HG03159 (cell line): ENCODE data around the gene MUC4.
"Not testable (repeated sequence)": the region's sequence is repeated elsewhere in the genome, so short reads cannot be mapped to it uniquely, and the experiment has no call there.

Experiments
- ATAC-seq: cut with Tn5 transposase; IDR thresholded peaks from one replicate; pipeline ENCODE4 v1.9.1; 2021; ENCODE audit warnings: mild to moderate bottlenecking, moderate library complexity; ENCODE audit not compliant: unreplicated experiment

Gene MUC4

DNA sequence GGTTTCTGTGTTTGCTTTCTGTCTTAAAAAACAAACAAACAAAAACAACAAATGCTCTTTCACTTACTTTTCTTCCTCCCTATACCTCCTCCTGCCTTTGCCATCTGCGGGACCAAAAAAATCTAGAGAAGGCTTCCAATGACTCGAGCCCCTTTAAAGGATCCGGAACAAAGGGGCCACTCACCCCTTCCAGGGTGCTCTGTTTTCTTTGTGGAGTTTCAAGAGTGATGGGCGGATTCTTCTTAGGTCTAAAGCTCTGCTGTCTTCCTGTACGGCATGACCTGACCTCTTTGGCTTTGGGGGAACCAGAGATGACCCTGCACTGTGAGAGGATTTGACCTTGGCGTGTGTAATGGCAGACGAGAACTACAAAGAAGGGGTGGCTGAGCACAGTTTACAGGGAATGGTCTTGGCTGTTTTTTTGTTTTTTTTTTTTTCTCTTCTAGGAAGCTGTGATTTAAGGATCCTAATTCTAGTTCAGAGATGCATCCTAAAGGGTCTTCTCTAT is 93.2 kb downstream of the MUC4 start:
- no peak for ATAC-seq

DNA sequence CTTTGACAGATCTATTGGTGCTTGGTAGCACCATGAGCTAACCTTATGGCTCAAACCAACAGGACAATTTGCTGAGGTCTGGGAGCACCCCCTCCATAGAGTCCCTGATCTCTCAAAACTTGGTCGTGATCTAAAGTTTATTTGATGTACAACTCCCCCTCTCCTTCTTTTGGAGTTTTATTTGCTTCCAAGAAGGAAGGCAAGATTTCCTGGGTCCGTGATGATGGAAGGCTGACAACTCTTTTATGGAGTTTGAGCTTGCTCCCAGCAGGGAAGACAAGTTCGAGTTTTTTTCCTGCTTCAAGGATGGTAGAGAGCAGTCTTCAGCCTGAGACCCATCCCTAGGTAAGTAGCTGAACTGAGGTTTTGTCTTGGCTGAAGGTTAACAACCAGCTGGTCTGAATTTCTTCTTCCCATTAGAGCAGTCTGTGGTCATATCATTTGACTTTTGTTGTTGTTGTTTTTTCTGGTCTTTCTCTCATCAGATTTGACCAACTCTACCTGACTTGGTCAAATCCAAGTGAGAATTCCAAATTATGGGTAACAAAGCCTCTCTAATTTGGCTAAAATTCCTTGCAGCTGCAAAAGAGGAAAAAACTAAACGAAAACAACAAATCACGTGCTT is 93.8 kb downstream of the MUC4 start:
- no peak for ATAC-seq

DNA sequence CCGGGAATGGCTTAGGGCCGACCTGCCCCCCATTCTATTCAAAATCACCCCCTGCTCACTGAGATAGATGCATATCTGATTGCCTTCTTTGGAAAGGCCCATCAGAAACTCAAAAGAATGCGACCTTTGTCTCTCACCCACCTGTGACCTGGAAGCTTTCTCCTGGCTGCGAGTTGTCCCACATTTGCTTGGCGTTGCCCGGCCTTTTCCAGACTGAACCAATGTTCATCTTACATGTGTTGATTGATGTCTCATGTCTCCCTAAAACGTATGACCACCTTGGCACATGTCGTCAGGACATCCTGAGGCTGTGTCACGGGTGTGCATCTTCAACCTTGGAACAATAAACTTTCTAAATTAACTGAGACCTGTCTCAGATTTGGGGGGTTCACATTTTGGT is 94.3 kb downstream of the MUC4 start:
- no peak for ATAC-seq

DNA sequence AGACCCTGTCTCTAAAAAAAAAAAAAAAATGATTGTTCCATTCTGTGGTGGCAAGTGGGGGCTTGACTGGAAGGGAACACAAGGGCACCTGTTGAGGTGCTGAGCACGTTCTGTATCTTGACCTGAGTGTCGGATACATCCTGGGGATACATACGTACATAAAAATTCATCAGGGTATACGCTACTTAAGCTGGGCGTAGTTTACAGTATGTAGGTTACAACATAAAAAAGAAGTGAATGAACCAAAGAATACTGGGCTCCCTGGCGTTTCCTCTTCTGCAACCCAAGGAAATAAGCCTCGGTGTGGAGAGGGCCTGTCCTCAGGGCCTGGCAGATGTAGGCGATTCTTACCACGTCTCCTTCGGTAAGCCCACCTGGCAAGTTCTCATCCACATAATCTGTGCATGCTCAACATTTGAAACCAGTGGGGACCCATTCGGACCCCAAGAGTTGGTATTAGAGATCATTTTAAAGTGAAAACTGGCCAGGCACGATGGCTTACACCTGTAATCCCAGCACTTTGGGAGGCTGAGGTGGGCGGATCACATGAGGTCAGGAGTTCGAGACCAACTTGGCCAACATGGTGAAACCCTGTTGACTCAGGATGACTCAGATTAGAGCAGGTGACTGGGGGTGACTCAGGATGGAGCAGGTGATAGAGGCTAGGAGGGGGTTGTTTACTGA is 96.0 kb downstream of the MUC4 start:
- ATAC-seq: no peak

DNA sequence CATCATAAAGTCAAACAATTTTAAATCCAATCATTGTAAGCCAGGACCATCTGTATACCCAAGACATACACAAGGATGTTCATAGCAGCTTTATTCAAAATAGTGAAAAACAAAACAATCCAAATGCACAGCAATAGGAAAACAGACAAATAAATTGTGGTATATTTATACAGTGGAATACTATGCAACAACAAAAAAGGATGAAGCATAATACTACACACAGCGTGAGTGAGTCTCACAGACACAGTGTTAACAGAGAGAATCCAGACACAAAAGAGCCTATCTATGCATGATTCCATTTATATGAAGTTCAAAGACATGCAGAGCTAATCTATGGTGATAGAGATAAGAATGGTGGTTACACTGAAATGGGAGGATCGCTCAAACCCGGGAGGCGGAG is 96.6 kb downstream of the MUC4 start:
- ATAC-seq: no peak

DNA sequence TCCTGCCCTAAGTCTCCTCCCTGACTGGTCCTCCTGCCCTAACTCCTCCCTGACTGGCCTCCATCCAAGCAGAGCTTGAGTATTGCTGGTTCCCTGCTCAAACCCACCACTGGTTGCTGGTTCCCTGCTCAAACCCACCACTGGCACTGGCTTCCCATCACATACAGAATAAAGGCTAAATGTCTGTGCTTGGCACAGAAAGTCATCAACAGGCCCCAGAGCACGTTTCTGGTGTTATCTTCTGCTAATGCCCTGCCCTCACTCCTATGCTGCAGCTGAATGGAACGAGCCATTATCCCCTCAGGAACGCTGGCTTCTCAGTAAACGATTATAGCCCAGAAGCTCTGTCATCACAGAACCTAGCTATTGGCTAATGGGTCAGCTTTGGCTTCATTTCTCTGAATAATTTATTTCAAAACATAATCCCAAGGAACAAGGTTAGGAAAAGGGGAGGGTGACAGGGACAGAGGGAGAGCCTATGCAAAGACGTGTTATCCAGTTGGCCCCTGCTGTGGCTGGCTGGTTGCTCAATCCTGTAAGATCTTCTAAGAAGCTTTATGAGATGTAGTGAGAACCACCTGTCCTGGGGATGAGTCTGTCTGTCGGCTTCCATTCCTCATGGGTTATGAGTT is 97.2 kb downstream of the MUC4 start:
- no peak for ATAC-seq

DNA sequence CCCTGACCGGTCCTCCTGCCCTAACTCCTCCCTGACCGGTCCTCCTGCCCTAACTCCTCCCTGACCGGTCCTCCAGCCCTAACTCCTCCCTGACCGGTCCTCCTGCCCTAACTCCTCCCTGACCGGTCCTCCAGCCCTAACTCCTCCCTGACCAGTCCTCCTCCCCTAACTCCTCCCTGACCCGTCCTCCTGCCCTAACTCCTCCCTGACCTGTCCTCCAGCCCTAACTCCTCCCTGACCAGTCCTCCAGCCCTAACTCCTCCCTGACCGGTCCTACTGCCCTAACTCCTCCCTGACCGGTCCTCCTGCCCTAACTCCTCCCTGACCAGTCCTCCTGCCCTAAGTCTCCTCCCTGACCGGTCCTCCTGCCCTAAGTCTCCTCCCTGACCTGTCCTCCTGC is 98.6 kb downstream of the MUC4 start:
- ATAC-seq: not testable (repeated sequence)

DNA sequence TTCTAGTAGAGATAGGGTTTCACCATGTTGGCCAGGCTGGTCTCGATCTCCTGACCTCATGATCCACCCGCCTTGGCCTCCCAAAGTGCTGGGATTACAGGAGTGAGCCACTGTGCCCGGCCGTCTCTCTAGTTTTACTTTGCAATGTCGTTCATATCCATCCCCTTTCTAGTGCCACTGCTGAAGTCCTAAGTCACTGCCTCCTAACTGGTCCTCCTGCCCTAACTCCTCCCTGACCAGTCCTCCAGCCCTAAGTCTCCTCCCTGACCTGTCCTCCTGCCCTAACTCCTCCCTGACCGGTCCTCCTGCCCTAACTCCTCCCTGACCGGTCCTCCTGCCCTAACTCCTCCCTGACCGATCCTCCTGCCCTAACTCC is 99.2 kb downstream of the MUC4 start:
- not testable (repeated sequence) for ATAC-seq

DNA sequence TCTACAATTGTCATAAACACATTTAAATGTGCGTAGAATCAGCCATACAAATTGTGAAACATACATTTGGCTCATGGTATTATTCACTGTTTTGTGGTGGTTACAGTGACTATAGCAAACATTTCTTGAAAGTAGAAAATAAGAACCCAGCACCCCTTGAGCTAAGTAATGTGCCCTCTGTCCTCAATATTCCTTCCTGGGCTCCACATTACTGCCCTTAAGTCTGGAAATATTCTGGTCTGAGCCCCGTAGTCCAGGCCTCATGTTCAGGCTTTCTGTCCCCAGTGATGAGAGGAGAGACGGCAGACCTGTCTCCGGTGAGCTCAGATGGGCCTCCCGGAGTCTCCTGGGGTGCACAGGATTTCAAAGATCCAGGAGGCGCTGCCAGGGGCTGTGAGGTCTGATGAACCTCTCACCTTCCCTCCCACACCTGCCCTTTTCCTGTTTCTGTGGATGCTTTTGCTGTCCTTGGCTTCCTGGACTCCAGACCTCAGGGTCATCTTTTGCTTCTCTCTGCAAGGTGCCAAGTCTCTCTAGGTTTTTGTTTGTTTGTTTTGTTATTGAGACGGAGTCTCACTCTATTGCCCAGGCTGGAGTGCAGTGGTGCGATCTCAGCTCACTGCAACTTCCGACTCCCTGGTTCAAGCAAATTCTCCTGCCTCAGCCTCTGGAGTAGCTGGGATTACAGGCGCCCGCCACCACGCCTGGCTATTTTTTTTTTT is 99.8 kb downstream of the MUC4 start:
- no peak for ATAC-seq

DNA sequence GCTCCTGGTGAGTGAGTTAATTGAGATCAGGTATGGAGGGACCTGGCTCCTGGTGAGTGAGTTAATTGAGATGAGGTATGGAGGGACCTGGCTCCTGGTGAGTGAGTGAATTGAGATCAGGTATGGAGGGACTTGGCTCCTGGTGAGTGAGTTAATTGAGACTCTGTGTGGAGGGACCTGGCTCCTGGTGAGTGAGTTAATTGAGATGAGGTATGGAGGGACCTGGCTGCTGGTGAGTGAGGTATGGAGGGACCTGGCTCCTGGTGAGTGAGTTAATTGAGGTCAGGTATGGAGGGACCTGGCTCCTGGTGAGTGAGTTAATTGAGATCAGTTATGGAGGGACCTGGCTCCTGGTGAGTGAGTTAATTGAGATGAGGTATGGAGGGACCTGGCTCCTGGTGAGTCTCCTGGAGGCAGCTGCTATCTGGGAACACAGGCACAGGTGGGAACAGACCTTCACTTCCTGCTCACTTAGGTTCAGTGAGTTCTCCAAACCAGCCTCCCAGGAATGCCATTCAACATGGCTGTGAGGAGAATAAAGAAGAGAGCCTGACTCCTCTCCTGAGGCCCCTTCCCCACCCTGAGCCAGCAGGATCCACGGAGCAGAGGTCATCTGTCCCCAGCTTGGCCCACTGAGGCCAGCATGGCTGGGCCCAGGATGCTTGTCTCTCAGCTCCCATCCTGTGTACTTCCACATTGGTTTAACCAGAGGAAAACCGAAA is 100.5 kb downstream of the MUC4 start:
- ATAC-seq: not testable (repeated sequence)

DNA sequence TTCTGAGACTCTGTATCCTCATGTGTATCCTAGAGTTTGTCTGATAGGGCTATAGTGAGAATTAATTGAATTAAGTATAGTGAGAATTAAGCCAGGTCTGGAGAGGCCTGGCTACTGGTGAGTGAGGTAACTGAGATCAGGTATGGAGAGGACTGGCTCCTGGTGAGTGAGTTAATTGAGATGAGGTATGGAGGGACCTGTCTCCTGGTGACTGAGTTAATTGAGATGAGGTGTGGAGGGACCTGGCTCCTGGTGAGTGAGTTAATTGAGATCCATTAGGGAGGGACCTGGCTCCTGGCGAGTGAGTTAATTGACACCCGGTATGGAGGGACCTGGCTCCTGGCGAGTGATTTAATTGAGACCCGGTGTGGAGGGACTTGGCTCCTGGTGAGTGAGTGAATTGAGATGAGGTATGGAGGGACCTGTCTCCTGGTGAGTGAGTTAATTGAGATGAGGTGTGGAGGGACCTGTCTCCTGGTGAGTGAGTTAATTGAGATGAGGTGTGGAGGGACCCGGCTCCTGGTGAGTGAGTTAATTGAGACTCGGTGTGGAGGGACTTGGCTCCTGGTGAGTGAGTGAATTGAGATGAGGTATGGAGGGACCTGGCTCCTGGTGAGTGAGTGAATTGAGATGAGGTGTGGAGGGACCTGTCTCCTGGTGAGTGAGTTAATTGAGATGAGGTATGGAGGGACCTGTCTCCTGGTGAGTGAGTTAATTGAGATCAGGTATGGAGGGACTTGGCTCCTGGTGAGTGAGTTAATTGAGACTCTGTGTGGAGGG is 101.4 kb downstream of the MUC4 start:
- not testable (repeated sequence) for ATAC-seq

DNA sequence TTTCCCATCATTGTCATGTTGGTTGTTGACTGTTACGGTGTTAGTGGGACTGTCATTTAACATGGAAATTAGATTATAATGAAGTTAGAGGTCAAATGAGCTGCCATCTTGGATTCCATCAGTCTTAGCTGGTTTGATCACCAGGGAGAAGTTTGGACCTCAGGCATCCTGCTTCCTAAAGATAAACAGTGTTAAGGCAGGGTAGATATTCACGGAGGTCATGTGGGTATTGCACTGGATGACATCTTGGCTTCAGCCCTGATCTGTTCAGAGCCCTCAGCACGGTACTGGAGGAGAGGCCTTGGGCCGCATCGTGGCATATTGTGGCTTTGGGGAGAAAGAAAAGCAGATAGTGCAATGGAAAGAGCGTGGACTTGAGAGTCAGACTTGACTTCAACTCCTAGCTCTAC is 102.0 kb downstream of the MUC4 start:
- no peak for ATAC-seq

DNA sequence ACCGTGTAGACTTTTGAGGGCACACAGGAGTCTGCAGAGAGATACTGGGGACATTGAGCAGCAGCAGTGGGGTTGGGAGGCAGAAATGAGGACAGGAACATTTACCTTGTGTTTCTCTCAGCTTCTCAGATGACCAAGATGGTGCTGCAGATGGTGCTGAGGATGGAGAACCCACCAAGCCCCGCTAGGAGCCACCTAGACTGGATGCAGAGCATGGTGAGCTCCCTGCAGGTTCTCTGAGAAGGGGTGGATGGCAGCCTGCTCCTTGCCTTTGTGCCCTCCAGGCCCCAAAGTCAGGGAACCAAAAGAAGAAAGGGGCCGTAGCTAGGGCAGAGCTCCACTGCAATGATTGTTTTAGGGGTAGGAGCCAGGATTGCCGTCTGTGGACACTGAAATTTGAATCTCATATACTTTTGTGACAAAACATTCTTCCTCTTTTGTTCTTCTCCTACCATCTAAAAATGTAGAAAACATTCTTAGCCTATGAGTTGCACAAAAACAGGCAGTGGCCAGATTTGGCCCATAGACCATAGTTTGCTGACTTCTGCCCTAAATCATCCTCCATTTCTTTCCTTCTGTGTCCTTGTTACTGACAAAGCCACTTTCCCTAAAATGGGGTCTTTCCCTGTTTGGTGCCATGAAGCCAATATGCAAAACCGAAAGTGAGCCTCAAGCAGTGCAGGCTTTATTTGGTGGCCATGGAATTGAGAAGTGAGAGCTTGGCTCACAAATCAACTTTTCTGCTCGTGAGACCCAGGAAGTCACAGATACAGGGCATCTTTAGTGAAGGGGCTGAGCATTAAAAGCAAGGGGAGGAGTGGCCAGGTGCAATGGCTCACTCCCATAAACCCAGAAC is 102.9 kb downstream of the MUC4 start:
- ATAC-seq: no peak

DNA sequence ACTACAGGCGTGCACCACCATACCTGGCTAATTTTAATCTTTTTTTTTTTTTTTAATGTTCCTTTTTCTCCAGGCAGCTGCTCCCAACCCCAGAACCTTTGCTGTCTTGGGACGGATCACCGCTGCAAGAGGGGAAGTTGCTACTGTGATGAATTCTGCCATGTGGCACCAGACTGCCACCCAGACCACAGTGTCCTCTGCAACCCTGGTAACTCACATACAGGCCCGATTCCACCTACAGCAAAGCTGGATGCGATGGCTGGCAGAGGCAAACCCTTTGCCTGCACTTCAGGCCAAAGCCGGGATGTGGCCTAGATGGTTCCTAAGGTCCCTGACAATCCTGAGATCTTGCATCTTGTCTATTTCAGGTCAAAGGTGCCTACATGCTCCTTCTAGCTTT is 103.7 kb downstream of the MUC4 start:
- ATAC-seq: no peak

DNA sequence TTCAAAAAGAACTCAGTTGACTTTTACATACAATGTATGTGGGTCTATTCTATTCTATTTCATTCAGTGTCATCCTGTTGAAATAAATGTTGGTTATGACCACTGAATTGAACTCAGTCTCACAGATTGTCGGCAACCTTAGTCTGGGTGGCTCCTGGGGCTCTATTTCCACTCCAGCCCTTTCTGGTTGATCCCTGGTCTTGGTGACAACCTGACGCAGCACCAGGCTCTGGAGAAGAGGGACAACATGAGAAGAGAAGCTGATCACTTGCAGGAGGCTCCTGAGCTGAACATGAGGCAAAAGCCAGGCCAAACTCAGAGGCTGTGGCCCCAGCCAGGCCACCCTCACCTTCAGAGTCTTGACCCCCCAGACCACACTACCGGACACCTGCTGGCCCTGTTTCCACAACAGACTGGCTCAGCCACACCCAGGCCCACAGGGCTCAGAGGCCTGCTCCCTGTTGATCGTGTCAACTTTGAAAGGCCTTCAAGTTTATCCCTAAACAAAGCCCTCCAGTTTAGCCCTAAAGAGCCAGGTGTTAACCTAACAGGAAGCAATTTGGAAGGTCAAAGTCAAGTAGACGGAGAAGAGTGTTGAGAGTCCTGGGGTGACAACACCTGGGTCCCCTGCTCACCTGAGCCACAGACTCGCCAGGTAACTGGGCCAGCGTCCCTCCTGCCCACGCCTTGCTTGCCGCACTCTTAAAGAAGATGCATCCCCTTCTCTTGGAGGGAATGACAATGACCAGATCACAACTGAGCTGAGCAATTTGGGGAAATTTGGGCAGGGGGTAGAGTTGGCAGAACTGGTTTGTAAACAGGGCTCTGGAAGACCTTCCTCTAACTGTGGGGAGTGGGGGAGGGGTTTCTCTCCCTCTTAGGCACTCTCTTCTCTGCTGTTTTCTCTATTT is 106.4 kb downstream of the MUC4 start:
- ATAC-seq: no peak

DNA sequence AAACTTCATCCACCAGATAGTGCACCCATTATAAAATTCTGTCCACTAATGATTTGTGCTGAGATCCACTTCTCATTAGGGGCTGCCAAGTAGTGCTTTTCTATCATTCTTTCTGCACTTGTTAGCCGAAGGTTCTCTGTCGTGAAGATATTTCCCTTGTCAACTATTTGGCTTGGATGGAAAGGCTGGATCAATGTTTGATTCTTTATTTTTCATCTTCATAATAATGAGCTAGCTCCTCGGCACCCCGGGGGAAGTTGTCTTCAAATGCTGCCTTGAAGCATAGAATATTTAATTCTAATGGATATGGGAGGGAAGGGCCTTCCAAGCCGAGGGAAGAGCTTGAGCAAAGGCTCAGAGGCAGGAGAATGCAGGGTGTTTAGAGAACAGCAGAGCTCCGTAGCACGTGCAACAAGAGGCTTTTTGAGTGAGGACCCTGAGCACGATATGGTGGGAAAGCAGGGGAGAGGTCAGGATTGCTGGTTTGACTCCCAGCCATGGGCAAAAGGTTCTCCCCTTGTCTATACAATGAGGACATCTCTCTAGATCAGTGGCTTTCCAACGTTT is 107.2 kb downstream of the MUC4 start:
- ATAC-seq: no peak

DNA sequence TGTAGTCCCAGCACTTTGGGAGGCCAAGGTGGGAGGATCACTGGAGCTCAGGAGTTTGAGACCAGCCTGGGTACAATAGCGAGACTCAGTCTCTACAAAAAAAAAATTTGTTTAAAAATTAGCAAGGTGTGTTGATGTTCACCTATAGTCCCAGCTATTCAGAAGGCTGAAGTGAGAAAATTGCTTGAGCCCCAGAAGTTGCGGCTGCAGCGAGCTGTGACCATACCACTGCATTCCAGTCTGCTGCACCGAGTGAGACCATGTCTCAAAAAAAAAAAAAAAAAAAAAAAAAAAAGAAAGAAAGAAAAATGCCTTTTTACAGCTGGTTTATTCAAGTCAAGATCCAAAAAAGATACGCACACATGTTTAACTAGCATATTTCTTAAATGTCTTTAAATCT is 108.0 kb downstream of the MUC4 start:
- no peak for ATAC-seq
